H9 (cell line): ENCODE measurements around the gene PYGB. TPM values are rescaled to one million over a fixed set of nuclear protein-coding genes. Genes with fewer than 3 reads are reported as not detected.

Experiments
- DNase-seq: peaks from one replicate; pipeline ENCODE4 v3.0.0-alpha.2; 2017
- H2AFZ ChIP-seq: one replicate; pipeline ENCODE4 v1.6.1; 2013; ENCODE audit warnings: mild to moderate bottlenecking, low read length, control low read depth, moderate library complexity
- H2AK5ac ChIP-seq: 2 replicates; pipeline ENCODE4 v1.6.1; 2013; ENCODE audit warnings: low read length, control low read depth, mixed read lengths; ENCODE audit not compliant: insufficient read length
- H2BK120ac ChIP-seq: one replicate; pipeline ENCODE4 v1.6.1; 2013; ENCODE audit warnings: low read depth, mild to moderate bottlenecking, low read length, control low read depth, inconsistent platforms; ENCODE audit not compliant: poor library complexity, severe bottlenecking
- H2BK12ac ChIP-seq: 2 replicates; pipeline ENCODE4 v1.6.1; 2013; ENCODE audit warnings: low read length, control low read depth, mixed read lengths, low read depth; ENCODE audit not compliant: insufficient read length
- H2BK15ac ChIP-seq: 2 replicates; pipeline ENCODE4 v1.6.1; 2013; ENCODE audit warnings: low read depth, low read length, control low read depth
- H2BK20ac ChIP-seq: one replicate; pipeline ENCODE4 v1.6.1; 2013; ENCODE audit warnings: low read depth, mild to moderate bottlenecking, low read length, control low read depth, inconsistent platforms; ENCODE audit not compliant: poor library complexity, severe bottlenecking
- H2BK5ac ChIP-seq: 2 replicates; pipeline ENCODE4 v1.6.1; 2013; ENCODE audit warnings: low read length, control low read depth, mixed read lengths; ENCODE audit not compliant: insufficient read length
- H3K14ac ChIP-seq: 2 replicates; pipeline ENCODE4 v1.6.1; 2013; ENCODE audit warnings: low read length, control low read depth; ENCODE audit not compliant: insufficient read depth
- H3K18ac ChIP-seq: 2 replicates; pipeline ENCODE4 v1.6.1; 2013; ENCODE audit warnings: low read depth, mild to moderate bottlenecking, mixed read lengths, low read length, control low read depth; ENCODE audit not compliant: insufficient read length
- H3K23ac ChIP-seq: 2 replicates; pipeline ENCODE4 v1.6.1; 2013; ENCODE audit warnings: low read length, control low read depth, mixed read lengths, low read depth; ENCODE audit not compliant: insufficient read length
- H3K23me2 ChIP-seq: 2 replicates; pipeline ENCODE4 v1.6.1; 2013; ENCODE audit warnings: low read depth, mild to moderate bottlenecking, mixed read lengths, low read length, control low read depth; ENCODE audit not compliant: insufficient read length, poor library complexity, severe bottlenecking
- H3K27ac ChIP-seq: 2 replicates; pipeline ENCODE4 v1.5.1; 2013; ENCODE audit warnings: low read length, control low read depth, mixed read lengths, low read depth; ENCODE audit not compliant: insufficient read length
- H3K27me3 ChIP-seq: 2 replicates; pipeline ENCODE4 v1.6.1; 2013; ENCODE audit warnings: low read length, control low read depth, inconsistent platforms; ENCODE audit not compliant: insufficient read depth
- H3K4ac ChIP-seq: 2 replicates; pipeline ENCODE4 v1.6.1; 2013; ENCODE audit warnings: low read depth, mild to moderate bottlenecking, control low read depth, inconsistent platforms, low read length, moderate library complexity
- H3K4me1 ChIP-seq: 2 replicates; pipeline ENCODE4 v1.6.1; 2013; ENCODE audit warnings: low read length, control low read depth, inconsistent platforms; ENCODE audit not compliant: insufficient read depth
- H3K4me2 ChIP-seq: 2 replicates; pipeline ENCODE4 v1.6.1; 2013; ENCODE audit warnings: low read length, control low read depth, mixed read lengths; ENCODE audit not compliant: insufficient read length, insufficient read depth
- H3K56ac ChIP-seq: 2 replicates; pipeline ENCODE4 v1.6.1; 2013; ENCODE audit warnings: low read depth, mild to moderate bottlenecking, mixed read lengths, low read length, control low read depth; ENCODE audit not compliant: insufficient read length
- H3K79me1 ChIP-seq: 2 replicates; pipeline ENCODE4 v1.6.1; 2013; ENCODE audit warnings: low read depth, mild to moderate bottlenecking, moderate library complexity, low read length, control low read depth, inconsistent platforms; ENCODE audit not compliant: insufficient read depth, poor library complexity, severe bottlenecking
- H3K79me2 ChIP-seq: 2 replicates; pipeline ENCODE4 v1.6.1; 2013; ENCODE audit warnings: low read length, control low read depth, inconsistent platforms; ENCODE audit not compliant: insufficient read depth
- H3K9ac ChIP-seq: 2 replicates; pipeline ENCODE4 v1.6.1; 2013; ENCODE audit warnings: low read length, control low read depth, mixed read lengths; ENCODE audit not compliant: insufficient read length; ENCODE audit errors: extremely low read depth
- H3K9me3 ChIP-seq: one replicate; pipeline ENCODE4 v1.6.1; 2013; ENCODE audit warnings: low read depth, low read length, inconsistent platforms; ENCODE audit not compliant: control insufficient read depth
- H3T11ph ChIP-seq: one replicate; pipeline ENCODE4 v1.6.1; 2013; ENCODE audit warnings: mild to moderate bottlenecking, low read length, control low read depth, inconsistent platforms
- H4K20me1 ChIP-seq: one replicate; pipeline ENCODE4 v1.6.1; 2013; ENCODE audit not compliant: control insufficient read depth, insufficient read length, insufficient read depth
- H4K5ac ChIP-seq: 2 replicates; pipeline ENCODE4 v1.6.1; 2013; ENCODE audit warnings: low read depth, mild to moderate bottlenecking, mixed read lengths, low read length, control low read depth; ENCODE audit not compliant: insufficient read length
- H4K8ac ChIP-seq: replicated peaks from 2 replicates; pipeline ENCODE4 v1.6.1; 2013; ENCODE audit warnings: low read length, control low read depth, mixed read lengths, low read depth; ENCODE audit not compliant: insufficient read length
- H4K91ac ChIP-seq: 2 replicates; pipeline ENCODE4 v1.6.1; 2013; ENCODE audit warnings: low read depth, mild to moderate bottlenecking, moderate library complexity, mixed read lengths, low read length, control low read depth; ENCODE audit not compliant: insufficient read length
- H3K27ac Mint-ChIP-seq, 3 experiments: 2 replicates in 2 of 3; 3 replicates in 1 of 3; pipeline ENCODE4 v1.8.0; 2020 to 2021; ENCODE audit warnings: mixed read lengths in 3 of 3, mild to moderate bottlenecking in 1 of 3, moderate library complexity in 1 of 3
- H3K27me3 Mint-ChIP-seq: 2 replicates; pipeline ENCODE4 v1.8.0; 2021; ENCODE audit warnings: low read depth, mild to moderate bottlenecking, moderate library complexity, mixed read lengths
- H3K36me3 Mint-ChIP-seq, 3 experiments: 2 replicates in 2 of 3; 3 replicates in 1 of 3; pipeline ENCODE4 v1.8.0; 2020 to 2021; ENCODE audit warnings: low read depth in 3 of 3, mixed read lengths in 3 of 3; ENCODE audit not compliant: insufficient read depth in 1 of 3
- H3K4me1 Mint-ChIP-seq, 2 experiments: 2 replicates each; pipeline ENCODE4 v1.8.0; 2020; ENCODE audit warnings: mixed read lengths in 2 of 2
- H3K4me3 Mint-ChIP-seq, 2 experiments: 2 replicates in 1 of 2; 3 replicates in 1 of 2; pipeline ENCODE4 v1.8.0; 2020 to 2021; ENCODE audit warnings: mild to moderate bottlenecking in 2 of 2, mixed read lengths in 2 of 2, moderate library complexity in 1 of 2
- H3K9me3 Mint-ChIP-seq, 2 experiments: 2 replicates in 1 of 2; 3 replicates in 1 of 2; pipeline ENCODE4 v1.8.0; 2020; ENCODE audit warnings: mild to moderate bottlenecking in 2 of 2, mixed read lengths in 2 of 2, moderate library complexity in 1 of 2
- CTCF ChIP-seq: fragments of 200-600 bp; sonication (generic); conservative IDR thresholded peaks from 3 replicates; pipeline ENCODE4 v1.8.0; 2021; ENCODE audit warnings: antibody characterized with exemption, mild to moderate bottlenecking
- WGBS: extraction: QIAGEN DNeasy Blood & Tissue Kit; methylation state at CpG from one replicate; pipeline ENCODE4 v1.1.7; 2013; ENCODE audit warnings: missing lambda C conversion rate, low lambda C conversion rate, mixed read lengths; ENCODE audit not compliant: insufficient read length; ENCODE audit errors: extremely low coverage; 5-methylcytosine and 5-hydroxymethylcytosine counted together
- total RNA-seq: library from RNA; stranded (reverse); gene quantifications from 2 replicates; pipeline ENCODE4 v1.2.1, GENCODE V29; 2021

PYGB gene
- total RNA-seq, 1 experiment from 2014 or later: 46.9 TPM

- H3K4me1 Mint-ChIP-seq: peaks cover 2 to 15% of the 10 kb centered on the region in 2 experiments; a peak in 3 of 4 replicates
- Histone ChIP-seq H3K4me2 (no peak overlapping the region), H3T11ph (no peak overlapping the region), H2BK120ac (no peak overlapping the region), H4K8ac (no peak overlapping the region), H3K56ac (no peak overlapping the region), H3K4ac (no peak overlapping the region), H4K20me1 (no peaks in the 10 kb centered on the region), H3K9ac (no peak overlapping the region), H2BK15ac (no peak overlapping the region), H3K27me3 (no peaks in the 10 kb centered on the region), H2AFZ (no peak overlapping the region), H3K14ac (no peak overlapping the region), H3K23me2 (no peaks in the 10 kb centered on the region), H2BK5ac (no peak overlapping the region), H2AK5ac (no peak overlapping the region), H4K91ac (no peak overlapping the region), H2BK12ac (no peak overlapping the region), H3K79me2 (peaks cover 3% of the 10 kb centered on the region; the same call in 1 of the 2 replicates), H3K23ac (no peak overlapping the region), H4K5ac (no peak overlapping the region), H3K9me3 (no peaks in the 10 kb centered on the region), H3K79me1 (no peaks in the 10 kb centered on the region), H3K18ac (no peak overlapping the region), H3K27ac (no peak overlapping the region), H3K4me1 (no peaks in the 10 kb centered on the region), H2BK20ac (no peak overlapping the region)
- no peaks in the 10 kb centered on the region for H3K27me3 Mint-ChIP-seq
- peaks cover 16 to 17% of the 10 kb centered on the region in 2 experiments; a peak in 4 of 5 replicates for H3K9me3 Mint-ChIP-seq
- no peak overlapping the region for H3K4me3 Mint-ChIP-seq
- peak; percentile 12 for DNase-seq
- no CpG with 5 or more reads among the region's 5 CpGs for WGBS
- no peak for TF ChIP-seq CTCF
- peaks cover 39 to 47% (median 46%) of the 10 kb centered on the region in 3 experiments for H3K36me3 Mint-ChIP-seq
- H3K27ac Mint-ChIP-seq: peak overlapping the region in 1 of 3 experiments; percentile 23; a peak in 1 of 7 replicates
Observed at GRCh38 chr20:25257130-25257529, 9.2 kb downstream of the PYGB start.
